Measurements from ENCODE around the gene DLGAP4.

DLGAP4 gene

GRCh38 chr20:36424314-36424713 is 118.2 kb downstream of the DLGAP4 start:
- Histone ChIP-seq H2AFZ (ENCODE audit: low read depth, low read length, severe bottlenecking) (no peak overlapping the region), H3K9me3 (ENCODE audit: insufficient read depth, low read length) (no peaks in the 10 kb centered on the region), H3K9ac (ENCODE audit: low read length) (no peak overlapping the region), H3K79me2 (ENCODE audit: insufficient read depth, low read length) (no peaks in the 10 kb centered on the region), H3K27me3 (ENCODE audit: low read length) (no peaks in the 10 kb centered on the region), H3K27ac (ENCODE audit: low read depth, low read length) (no peak overlapping the region), H3K36me3 (ENCODE audit: low read length) (no peaks in the 10 kb centered on the region), H3K9me2 (replicated peaks; ENCODE audit: insufficient read depth, low read length) (no peaks in the 10 kb centered on the region), H4K20me1 (ENCODE audit: low read depth, low read length) (no peaks in the 10 kb centered on the region), H3K4me2 (ENCODE audit: low read depth, low read length, poor library complexity, severe bottlenecking) (no peak overlapping the region), H3K4me3 (ENCODE audit: insufficient read depth, low read length, poor library complexity, severe bottlenecking) (no peak overlapping the region), H3F3A (ENCODE audit: insufficient read depth) (no peaks in the 10 kb centered on the region)
- TF ChIP-seq EZH2phosphoT487 (conservative IDR thresholded peaks at IDR 0.05; ENCODE audit: low read length): no peak
- TF ChIP-seq CTCF (IDR thresholded peaks at IDR 0.05; ENCODE audit: insufficient read depth, low read length, poor library complexity, severe bottlenecking): no peak

GRCh38 chr20:36425166-36425565 is 119.0 kb downstream of the DLGAP4 start:
- no peaks in the 10 kb centered on the region for H4K20me1 ChIP-seq (ENCODE audit: low read depth, low read length)
- H3K36me3 ChIP-seq (ENCODE audit: low read length): no peaks in the 10 kb centered on the region
- TF ChIP-seq EZH2phosphoT487 (conservative IDR thresholded peaks at IDR 0.05; ENCODE audit: low read length) (no peak), CTCF (IDR thresholded peaks at IDR 0.05; ENCODE audit: insufficient read depth, low read length, poor library complexity, severe bottlenecking) (no peak)
- H3K27me3 ChIP-seq (ENCODE audit: low read length): no peaks in the 10 kb centered on the region
- H3F3A ChIP-seq (ENCODE audit: insufficient read depth): no peaks in the 10 kb centered on the region
- no peak overlapping the region for H3K9ac ChIP-seq (ENCODE audit: low read length)
- H3K9me3 ChIP-seq (ENCODE audit: insufficient read depth, low read length): no peaks in the 10 kb centered on the region
- H3K4me2 ChIP-seq (ENCODE audit: low read depth, low read length, poor library complexity, severe bottlenecking): no peak overlapping the region
- no peak overlapping the region for H3K4me3 ChIP-seq (ENCODE audit: insufficient read depth, low read length, poor library complexity, severe bottlenecking)
- H3K27ac ChIP-seq (ENCODE audit: low read depth, low read length): no peak overlapping the region
- H3K79me2 ChIP-seq (ENCODE audit: insufficient read depth, low read length): no peaks in the 10 kb centered on the region
- H3K9me2 ChIP-seq (replicated peaks; ENCODE audit: insufficient read depth, low read length): no peaks in the 10 kb centered on the region
- no peak overlapping the region for H2AFZ ChIP-seq (ENCODE audit: low read depth, low read length, severe bottlenecking)

- Histone ChIP-seq H3K27ac (ENCODE audit: low read depth, low read length) (no peak overlapping the region), H3K79me2 (ENCODE audit: insufficient read depth, low read length) (no peaks in the 10 kb centered on the region), H3F3A (ENCODE audit: insufficient read depth) (no peaks in the 10 kb centered on the region), H4K20me1 (ENCODE audit: low read depth, low read length) (no peaks in the 10 kb centered on the region), H3K4me2 (ENCODE audit: low read depth, low read length, poor library complexity, severe bottlenecking) (no peak overlapping the region), H3K36me3 (ENCODE audit: low read length) (no peaks in the 10 kb centered on the region), H3K9me3 (ENCODE audit: insufficient read depth, low read length) (no peaks in the 10 kb centered on the region), H3K4me3 (ENCODE audit: insufficient read depth, low read length, poor library complexity, severe bottlenecking) (no peak overlapping the region), H3K9me2 (replicated peaks; ENCODE audit: insufficient read depth, low read length) (no peaks in the 10 kb centered on the region), H3K27me3 (ENCODE audit: low read length) (no peaks in the 10 kb centered on the region), H3K9ac (ENCODE audit: low read length) (no peak overlapping the region), H2AFZ (ENCODE audit: low read depth, low read length, severe bottlenecking) (no peak overlapping the region)
- TF ChIP-seq CTCF (IDR thresholded peaks at IDR 0.05; ENCODE audit: insufficient read depth, low read length, poor library complexity, severe bottlenecking) (no peak), EZH2phosphoT487 (conservative IDR thresholded peaks at IDR 0.05; ENCODE audit: low read length) (no peak)
Observed at GRCh38 chr20:36431604-36432003, 125.5 kb downstream of the DLGAP4 start.
